ENCODE results near the gene FSIP1. TPM values are rescaled to one million over a fixed set of nuclear protein-coding genes. Genes with fewer than 3 reads are reported as not detected.

FSIP1 gene
- total RNA-seq, 1 experiment from 2014 or later = 0.61 TPM

DNA sequence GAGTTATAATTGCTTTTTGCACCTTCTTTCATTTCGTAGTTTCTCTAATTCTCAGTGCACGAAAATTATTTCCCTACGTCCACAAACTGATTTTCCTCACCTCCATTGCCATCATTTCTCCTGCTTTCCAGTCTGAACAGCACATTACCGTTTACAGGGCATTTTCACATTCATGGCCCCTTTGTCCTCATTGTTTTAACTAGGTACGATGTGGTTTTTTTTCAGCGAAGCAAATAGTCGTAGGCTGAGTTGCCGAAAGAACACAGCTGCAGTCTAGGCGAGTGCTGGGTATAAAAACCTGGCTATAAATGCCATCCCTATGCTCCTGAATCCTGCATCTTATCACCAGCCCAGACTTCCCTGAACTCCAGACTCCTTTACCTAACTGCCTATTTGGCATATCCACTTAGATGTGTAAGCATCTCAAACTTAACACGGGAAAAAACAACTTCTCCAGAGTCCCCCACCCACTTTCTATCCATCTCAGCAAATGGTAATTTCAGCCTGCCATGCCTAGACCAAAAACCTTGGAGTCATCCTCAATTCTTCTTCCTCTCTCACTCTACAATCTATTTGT lies 691 bp upstream of the FSIP1 start (continued):
- no peak for TF ChIP-seq RORB (CRISPR knock-in tag; IDR thresholded peaks at IDR 0.05)
- no peak for TF ChIP-seq FOXK1 (CRISPR knock-in tag; IDR thresholded peaks at IDR 0.05)
- no peak for TF ChIP-seq NFE2L1 (CRISPR knock-in tag; IDR thresholded peaks at IDR 0.05)

GRCh38 chr15:39781967-39782302 lies 706 bp downstream of the FSIP1 start:
- H3K4me1 Mint-ChIP-seq = peaks cover 52% of the 10 kb centered on the region
- ChIA-PET POLR2A (interaction anchor here (0.6 to 1.0 kb wide), 2 partner anchors 152 to 199 kb away, joined by 4 read pairs; partner anchors contain the start of gene EIF2AK4), CTCF (interaction anchor here (0.6 to 1.9 kb wide), 4 partner anchors 25 to 1091 kb away, joined by 3 to 12 read pairs (median 4); no protein-coding TSS in a partner anchor)
- H3K4me3 Mint-ChIP-seq = peak overlapping the region; percentile 79
- ATAC-seq = no peak
- DNase-seq (ENCODE audit: low spot score) = no peak
- peaks cover 8% of the 10 kb centered on the region for H3K9me3 Mint-ChIP-seq
- no peaks in the 10 kb centered on the region for H3K36me3 Mint-ChIP-seq
- TF ChIP-seq TEAD4 (CRISPR knock-in tag; IDR thresholded peaks at IDR 0.05) (no peak), ZNF396 (CRISPR knock-in tag; IDR thresholded peaks at IDR 0.05; ENCODE audit: borderline replicate concordance) (no peak), SMAD3 (CRISPR knock-in tag; IDR thresholded peaks at IDR 0.05; ENCODE audit: borderline replicate concordance) (no peak), TCF7 (CRISPR knock-in tag; IDR thresholded peaks at IDR 0.05; ENCODE audit: low read depth) (no peak), CBFB (CRISPR knock-in tag; IDR thresholded peaks at IDR 0.05; ENCODE audit: low read depth) (no peak)
- TF ChIP-seq, protein P1, sequence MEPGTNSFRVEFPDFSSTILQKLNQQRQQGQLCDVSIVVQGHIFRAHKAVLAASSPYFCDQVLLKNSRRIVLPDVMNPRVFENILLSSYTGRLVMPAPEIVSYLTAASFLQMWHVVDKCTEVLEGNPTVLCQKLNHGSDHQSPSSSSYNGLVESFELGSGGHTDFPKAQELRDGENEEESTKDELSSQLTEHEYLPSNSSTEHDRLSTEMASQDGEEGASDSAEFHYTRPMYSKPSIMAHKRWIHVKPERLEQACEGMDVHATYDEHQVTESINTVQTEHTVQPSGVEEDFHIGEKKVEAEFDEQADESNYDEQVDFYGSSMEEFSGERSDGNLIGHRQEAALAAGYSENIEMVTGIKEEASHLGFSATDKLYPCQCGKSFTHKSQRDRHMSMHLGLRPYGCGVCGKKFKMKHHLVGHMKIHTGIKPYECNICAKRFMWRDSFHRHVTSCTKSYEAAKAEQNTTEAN (CRISPR knock-in tag; IDR thresholded peaks at IDR 0.05) = no peak
- H3K27ac Mint-ChIP-seq = peak overlapping the region; percentile 89
- H3K27me3 Mint-ChIP-seq (ENCODE audit: low read depth) = no peaks in the 10 kb centered on the region; the same call in 1 of the 2 replicates

- H3K27ac Mint-ChIP-seq = no peak overlapping the region
- no peak for DNase-seq (ENCODE audit: low spot score)
- ChIA-PET CTCF (interaction anchor here (1.9 kb wide), 1 partner anchor 95 kb away, joined by 6 read pairs; no protein-coding TSS in a partner anchor), POLR2A (no interaction called here)
- no peaks in the 10 kb centered on the region; the same call in 1 of the 2 replicates for H3K27me3 Mint-ChIP-seq (ENCODE audit: low read depth)
- H3K4me3 Mint-ChIP-seq = peak overlapping the region; percentile 79
- peaks cover 51% of the 10 kb centered on the region for H3K4me1 Mint-ChIP-seq
- H3K36me3 Mint-ChIP-seq = no peaks in the 10 kb centered on the region
- TF ChIP-seq TP53 (CRISPR knock-in tag; IDR thresholded peaks at IDR 0.05) = 0 out of 2 replicates have a peak, but pooled peaks have one; percentile 20
- no peak for TF ChIP-seq ZNF416 (CRISPR knock-in tag; IDR thresholded peaks at IDR 0.05)
- TF ChIP-seq, protein P2, sequence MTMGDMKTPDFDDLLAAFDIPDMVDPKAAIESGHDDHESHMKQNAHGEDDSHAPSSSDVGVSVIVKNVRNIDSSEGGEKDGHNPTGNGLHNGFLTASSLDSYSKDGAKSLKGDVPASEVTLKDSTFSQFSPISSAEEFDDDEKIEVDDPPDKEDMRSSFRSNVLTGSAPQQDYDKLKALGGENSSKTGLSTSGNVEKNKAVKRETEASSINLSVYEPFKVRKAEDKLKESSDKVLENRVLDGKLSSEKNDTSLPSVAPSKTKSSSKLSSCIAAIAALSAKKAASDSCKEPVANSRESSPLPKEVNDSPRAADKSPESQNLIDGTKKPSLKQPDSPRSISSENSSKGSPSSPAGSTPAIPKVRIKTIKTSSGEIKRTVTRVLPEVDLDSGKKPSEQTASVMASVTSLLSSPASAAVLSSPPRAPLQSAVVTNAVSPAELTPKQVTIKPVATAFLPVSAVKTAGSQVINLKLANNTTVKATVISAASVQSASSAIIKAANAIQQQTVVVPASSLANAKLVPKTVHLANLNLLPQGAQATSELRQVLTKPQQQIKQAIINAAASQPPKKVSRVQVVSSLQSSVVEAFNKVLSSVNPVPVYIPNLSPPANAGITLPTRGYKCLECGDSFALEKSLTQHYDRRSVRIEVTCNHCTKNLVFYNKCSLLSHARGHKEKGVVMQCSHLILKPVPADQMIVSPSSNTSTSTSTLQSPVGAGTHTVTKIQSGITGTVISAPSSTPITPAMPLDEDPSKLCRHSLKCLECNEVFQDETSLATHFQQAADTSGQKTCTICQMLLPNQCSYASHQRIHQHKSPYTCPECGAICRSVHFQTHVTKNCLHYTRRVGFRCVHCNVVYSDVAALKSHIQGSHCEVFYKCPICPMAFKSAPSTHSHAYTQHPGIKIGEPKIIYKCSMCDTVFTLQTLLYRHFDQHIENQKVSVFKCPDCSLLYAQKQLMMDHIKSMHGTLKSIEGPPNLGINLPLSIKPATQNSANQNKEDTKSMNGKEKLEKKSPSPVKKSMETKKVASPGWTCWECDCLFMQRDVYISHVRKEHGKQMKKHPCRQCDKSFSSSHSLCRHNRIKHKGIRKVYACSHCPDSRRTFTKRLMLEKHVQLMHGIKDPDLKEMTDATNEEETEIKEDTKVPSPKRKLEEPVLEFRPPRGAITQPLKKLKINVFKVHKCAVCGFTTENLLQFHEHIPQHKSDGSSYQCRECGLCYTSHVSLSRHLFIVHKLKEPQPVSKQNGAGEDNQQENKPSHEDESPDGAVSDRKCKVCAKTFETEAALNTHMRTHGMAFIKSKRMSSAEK (CRISPR knock-in tag; IDR thresholded peaks at IDR 0.05; ENCODE audit: borderline replicate concordance) = no peak
- H3K9me3 Mint-ChIP-seq = peaks cover 8% of the 10 kb centered on the region
- ATAC-seq = no peak
Measured at GRCh38 chr15:39781147-39781966, 1.3 kb downstream of the FSIP1 start.

- Mint-ChIP-seq H3K36me3 (no peaks in the 10 kb centered on the region), H3K9me3 (peaks cover 8% of the 10 kb centered on the region), H3K4me3 (no peak overlapping the region), H3K4me1 (peaks cover 27% of the 10 kb centered on the region), H3K27ac (no peak overlapping the region), H3K27me3 (ENCODE audit: low read depth) (no peaks in the 10 kb centered on the region; the same call in 1 of the 2 replicates)
- ATAC-seq (no peak), DNase-seq (ENCODE audit: low spot score) (no peak)
- ChIA-PET POLR2A (no interaction called here), CTCF (interaction anchor here (1.9 kb wide), 1 partner anchor 21 kb away, joined by 12 read pairs; no protein-coding TSS in a partner anchor)
- TF ChIP-seq ZNF138 (CRISPR knock-in tag; conservative IDR thresholded peaks at IDR 0.05) = no peak
- TF ChIP-seq, protein P3, sequence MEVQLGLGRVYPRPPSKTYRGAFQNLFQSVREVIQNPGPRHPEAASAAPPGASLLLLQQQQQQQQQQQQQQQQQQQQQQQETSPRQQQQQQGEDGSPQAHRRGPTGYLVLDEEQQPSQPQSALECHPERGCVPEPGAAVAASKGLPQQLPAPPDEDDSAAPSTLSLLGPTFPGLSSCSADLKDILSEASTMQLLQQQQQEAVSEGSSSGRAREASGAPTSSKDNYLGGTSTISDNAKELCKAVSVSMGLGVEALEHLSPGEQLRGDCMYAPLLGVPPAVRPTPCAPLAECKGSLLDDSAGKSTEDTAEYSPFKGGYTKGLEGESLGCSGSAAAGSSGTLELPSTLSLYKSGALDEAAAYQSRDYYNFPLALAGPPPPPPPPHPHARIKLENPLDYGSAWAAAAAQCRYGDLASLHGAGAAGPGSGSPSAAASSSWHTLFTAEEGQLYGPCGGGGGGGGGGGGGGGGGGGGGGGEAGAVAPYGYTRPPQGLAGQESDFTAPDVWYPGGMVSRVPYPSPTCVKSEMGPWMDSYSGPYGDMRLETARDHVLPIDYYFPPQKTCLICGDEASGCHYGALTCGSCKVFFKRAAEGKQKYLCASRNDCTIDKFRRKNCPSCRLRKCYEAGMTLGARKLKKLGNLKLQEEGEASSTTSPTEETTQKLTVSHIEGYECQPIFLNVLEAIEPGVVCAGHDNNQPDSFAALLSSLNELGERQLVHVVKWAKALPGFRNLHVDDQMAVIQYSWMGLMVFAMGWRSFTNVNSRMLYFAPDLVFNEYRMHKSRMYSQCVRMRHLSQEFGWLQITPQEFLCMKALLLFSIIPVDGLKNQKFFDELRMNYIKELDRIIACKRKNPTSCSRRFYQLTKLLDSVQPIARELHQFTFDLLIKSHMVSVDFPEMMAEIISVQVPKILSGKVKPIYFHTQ (CRISPR knock-in tag; IDR thresholded peaks at IDR 0.05) = no peak
- TF ChIP-seq PREB (CRISPR knock-in tag; IDR thresholded peaks at IDR 0.05; ENCODE audit: borderline replicate concordance) = no peak
- TF ChIP-seq NR1H2 (CRISPR knock-in tag; IDR thresholded peaks at IDR 0.05) = no peak
- TF ChIP-seq FOXK1 (CRISPR knock-in tag; IDR thresholded peaks at IDR 0.05) = no peak
- TF ChIP-seq, protein P4, sequence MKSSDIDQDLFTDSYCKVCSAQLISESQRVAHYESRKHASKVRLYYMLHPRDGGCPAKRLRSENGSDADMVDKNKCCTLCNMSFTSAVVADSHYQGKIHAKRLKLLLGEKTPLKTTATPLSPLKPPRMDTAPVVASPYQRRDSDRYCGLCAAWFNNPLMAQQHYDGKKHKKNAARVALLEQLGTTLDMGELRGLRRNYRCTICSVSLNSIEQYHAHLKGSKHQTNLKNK (CRISPR knock-in tag; IDR thresholded peaks at IDR 0.05) = no peak
Measured at GRCh38 chr15:39778021-39778420, 4.6 kb downstream of the FSIP1 start.
